T-helper 1 cell treated with Interleukin-12 subunit alpha and Interleukin-12 subunit beta and Interleukin-4 antibody, amounts not matched to agents 30 ng/mL and 1 ng/mL, for 36 hours (primary cell): ENCODE data around the gene SDF2L1. TPM values are rescaled to one million over a fixed set of nuclear protein-coding genes. Genes with fewer than 3 reads are reported as not detected.
"Not testable (repeated sequence)": the region's sequence is repeated elsewhere in the genome, so short reads cannot be mapped to it uniquely, and the experiment has no call there.

ENCODE experiments used
- intact Hi-C: fragments of 100-400 bp; cut with micrococcal nuclease; formaldehyde crosslinking; loops from one replicate; pipeline ENCODE4 v1.15.1; 2024
- total RNA-seq: library from RNA; stranded (reverse); gene quantifications from 2 replicates; pipeline ENCODE4 v1.2.3, GENCODE V29; 2022

The SDF2L1 gene
- total RNA-seq, 1 donor from 2014 or later: 117 TPM

DNA sequence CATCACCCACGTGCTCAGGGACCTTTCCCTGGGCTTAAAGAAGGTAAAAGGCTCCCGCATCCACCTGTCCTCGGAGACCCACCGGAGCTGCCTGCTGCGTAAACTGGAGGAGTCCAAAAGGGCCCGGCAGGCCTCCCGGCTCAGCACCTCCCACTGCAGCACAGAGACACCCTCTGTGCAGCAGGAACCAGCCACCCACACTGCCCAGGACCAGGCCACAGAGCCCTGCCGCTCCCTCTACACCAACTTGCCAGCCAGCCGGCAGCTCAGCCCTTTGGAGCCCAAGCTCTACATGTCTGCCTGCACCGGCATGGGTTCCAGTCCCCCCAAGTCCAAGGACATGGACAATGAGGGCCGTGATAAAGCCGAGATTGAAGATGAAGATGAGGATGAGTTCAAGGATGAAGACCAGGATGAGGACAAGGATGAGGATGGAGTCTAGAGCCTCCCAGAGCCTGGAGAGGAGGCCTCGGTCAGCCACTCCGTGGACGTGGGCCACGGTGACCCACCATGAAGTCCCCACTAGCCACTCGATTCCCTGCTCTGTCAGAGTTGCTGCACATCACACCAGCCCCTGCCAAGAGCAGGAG is 5.4 kb upstream of the SDF2L1 start:
- intact Hi-C loops: no loop called here

DNA sequence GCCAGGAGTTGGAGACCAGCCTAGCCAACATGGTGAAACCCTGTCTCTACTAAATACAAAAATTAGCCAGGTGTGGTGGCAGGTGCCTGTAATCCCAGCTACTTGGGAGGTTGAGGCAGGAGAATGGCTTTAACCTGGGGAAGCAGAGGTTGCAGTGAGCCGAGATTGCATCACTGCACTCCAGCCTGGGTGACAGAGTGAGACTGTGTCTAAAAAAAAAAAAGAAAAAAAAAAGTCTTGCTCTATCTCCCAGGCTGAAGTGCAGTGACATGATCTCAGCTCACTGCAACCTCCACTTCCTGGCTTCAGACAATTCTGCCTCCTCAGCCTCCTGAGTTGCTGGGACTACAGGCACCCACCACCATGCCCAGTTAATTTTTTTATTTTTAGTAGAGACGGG is 4.7 kb upstream of the SDF2L1 start:
- intact Hi-C loops: not testable (repeated sequence)

DNA sequence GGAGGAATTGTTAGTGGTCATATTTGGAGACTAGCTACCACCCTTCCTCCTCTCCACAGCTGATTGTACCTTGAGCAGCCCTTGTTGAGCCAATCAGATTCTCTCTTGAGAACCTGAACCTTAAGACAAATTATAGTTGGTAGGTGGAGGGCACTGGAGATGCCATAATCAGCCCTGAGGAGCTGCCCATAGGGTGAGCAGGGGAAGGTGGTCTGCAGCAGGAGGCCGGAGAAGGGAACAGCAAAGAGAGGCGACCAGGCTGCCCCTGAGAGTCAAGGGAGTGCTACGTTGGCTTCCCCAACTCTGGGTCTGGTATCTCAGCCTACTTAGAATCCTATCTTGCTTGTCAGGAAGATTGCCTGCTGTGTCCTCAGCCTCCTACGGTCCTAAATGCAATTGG is 2.7 kb upstream of the SDF2L1 start:
- intact Hi-C loops: no loop called here

DNA sequence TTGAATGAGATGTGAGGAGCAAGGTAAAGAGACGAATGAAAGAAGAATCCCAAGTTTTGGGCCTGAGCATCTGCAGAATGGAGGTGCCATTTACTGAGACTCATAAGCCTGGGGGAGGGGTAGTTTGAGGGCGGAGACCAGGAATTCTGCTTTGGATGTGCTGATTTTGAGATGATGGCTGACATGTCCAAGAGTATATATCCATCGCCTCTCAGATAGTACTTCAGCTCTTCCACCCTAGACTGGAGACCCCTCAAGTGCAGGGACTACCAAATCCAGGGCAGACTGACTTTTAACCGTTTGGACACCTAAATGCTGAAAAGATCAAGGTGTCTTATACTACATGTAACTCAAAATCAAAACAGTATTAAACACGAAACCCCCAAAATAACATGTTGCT is 1.3 kb upstream of the SDF2L1 start:
- intact Hi-C loops: no loop called here

DNA sequence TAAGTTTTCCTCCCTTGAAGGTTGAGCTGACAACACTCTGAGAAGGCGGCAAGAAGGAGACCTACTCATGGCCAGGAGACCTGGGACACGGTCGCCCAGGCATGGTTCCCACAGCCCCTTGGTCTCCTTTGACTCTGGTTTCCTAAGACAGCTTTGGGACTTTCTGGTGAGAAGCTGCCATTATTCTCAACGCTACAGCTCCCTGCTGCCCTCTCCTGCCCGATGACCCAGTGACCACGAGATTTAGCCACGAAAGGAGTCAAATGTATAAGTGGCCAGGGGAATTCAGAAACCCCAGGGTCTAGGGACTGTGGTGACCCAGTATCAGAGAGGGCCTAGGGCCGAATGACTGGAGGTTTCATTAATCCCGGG is 699 bp upstream of the SDF2L1 start:
- intact Hi-C loops: no loop called here

DNA sequence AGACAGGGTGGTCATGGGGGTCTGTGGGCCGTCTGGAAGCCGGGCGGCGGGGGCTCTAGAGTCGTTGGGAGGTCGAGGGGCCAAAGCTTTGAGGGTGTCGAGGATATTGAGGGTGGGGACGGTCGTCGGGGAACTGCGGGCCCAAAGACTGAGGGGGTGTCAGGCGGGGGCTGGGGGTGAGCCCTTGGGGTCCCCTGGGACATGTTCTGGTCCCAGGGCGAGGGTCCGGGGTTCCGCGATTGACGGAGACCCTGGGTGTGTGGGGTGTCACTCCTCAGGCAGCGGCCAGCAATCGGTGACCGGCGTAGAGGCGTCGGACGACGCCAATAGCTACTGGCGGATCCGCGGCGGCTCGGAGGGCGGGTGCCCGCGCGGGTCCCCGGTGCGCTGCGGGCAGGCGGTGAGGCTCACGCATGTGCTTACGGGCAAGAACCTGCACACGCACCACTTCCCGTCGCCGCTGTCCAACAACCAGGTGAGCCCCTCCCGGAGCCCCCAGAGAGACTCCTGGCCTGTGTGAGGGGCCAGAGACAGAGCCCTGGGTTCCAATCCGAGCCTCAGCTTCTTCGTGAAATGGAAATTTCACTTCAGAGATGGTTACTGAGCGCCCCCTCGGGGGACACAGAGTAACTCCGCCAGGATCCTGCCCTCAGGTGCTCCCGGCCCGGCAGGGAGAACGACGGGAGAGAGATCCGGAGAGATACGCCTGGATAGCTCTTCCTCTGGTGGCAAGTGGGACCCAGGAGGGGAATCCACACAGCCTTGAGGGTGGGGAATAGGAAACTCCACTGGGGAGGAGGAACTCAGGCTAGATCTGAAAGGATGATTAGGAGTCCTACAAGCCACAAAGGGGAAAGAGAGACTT is 714 bp downstream of the SDF2L1 start:
- intact Hi-C loops: loop anchor here (1.0 to 2.0 kb wide), 3 partner anchors 9 to 72 kb away; partner anchors contain the start of gene YDJC

DNA sequence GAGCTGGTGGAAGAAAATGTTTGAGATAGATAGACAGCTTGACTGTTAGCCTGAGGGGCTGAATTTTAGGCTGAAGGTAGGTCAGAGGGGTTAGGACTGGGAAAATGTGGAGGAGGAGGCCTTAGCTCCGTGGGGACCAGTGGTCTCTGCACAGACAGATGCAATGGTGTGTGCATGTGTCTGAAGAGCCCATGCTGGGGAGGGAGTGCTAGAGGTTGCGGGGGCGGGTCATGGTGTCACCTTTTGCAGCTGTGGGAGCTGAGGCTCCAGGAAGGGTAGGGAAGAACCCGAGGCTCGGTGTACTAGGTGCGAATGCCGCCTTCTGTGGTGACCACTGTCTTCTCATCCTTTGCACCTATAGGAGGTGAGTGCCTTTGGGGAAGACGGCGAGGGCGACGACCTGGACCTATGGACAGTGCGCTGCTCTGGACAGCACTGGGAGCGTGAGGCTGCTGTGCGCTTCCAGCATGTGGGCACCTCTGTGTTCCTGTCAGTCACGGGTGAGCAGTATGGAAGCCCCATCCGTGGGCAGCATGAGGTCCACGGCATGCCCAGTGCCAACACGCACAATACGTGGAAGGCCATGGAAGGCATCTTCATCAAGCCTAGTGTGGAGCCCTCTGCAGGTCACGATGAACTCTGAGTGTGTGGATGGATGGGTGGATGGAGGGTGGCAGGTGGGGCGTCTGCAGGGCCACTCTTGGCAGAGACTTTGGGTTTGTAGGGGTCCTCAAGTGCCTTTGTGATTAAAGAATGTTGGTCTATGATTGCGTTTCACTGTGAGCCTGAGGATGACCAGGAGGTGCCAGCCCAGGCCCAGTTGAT is 1.6 kb downstream of the SDF2L1 start:
- intact Hi-C loops: loop anchor here (2.0 kb wide), 1 partner anchor 73 kb away; no protein-coding TSS in a partner anchor

DNA sequence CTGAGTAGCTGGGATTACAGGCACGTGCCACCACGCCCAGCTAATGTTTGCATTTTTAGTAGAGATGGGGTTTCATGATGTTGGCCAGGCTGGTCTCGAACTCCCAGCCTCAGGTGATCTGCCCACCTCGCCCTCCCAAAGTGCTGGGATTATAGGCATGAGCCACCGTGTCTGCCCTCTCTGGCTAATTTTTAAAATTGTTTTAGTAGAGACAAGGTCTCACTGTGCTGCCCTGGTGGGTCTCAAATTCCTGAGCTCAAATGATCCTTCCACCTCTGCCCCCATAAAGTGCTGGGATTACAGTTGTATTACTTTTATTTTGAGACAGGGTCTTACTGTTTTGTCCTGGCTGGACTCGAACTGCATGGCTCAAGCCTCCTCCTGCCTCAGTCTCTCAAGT is 3.4 kb downstream of the SDF2L1 start:
- intact Hi-C loops: not testable (repeated sequence)

DNA sequence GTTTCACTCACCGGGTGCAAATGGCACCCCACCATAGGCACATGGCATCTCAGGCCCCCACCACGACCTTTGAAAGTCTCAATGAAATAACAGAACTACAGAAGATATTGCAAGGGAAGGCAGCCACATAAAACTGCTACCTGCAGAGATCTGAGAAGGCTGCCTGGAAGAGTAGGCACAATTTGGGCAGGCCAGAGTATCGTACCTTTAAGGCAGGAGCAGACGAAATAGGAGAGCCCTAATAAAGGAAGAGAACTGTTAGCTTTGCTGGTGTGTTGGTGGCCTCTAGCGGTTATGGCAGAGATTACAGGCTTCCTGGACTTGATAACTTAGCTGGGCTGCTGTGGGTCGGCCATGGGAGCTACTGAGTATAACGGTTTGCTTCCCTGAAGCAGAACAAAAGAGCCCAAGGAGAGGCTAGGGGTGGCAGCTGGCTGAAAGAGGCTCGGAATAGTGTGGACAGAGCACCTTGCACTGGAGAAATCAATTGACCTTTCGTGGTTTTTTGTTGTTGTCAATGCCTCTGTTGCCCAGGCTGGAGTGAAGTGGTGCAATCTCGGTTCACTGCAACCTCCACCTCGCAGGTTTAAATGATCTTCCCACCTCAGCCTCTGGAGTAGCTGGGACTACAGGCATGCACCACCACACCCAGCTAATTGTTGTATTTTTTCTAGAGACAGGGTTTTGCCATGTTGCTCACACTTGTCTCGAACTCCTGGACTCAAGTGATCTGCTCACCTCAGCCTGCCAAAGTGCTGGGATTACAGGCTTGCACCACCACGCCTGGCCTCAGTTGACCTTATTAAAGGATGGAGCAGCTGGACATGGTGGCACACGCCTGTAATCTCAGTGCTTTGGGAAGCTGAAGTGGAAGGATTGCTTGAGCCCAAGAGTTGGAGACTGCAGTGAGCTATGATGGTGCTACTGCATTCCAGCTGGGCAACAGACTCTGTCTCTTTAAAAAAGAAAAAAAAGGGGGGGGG is 4.8 kb downstream of the SDF2L1 start:
- intact Hi-C loops: no loop called here

DNA sequence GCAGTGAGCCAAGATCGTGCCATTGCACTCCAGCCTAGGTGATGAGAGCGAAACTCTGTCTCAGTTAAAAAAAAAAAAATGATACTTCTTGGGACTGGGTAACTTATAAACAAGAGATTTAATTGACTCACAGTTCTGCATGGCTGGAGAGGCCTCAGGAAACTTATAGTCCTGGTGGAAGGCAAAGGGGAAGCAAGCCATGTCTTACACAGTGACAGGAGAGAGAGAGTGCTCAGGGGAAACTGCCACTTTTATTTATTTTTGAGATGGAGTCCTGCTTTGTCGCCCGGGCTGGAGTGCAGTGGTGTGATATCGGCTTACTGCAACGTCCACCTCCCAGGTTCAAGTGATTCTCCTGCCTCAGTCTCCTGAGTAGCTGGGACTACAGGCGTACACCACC is 8.2 kb downstream of the SDF2L1 start:
- intact Hi-C loops: loop anchor here (5.0 to 10.0 kb wide), 2 partner anchors 302 to 645 kb away; partner anchors contain the start of genes PPM1F and THAP7

DNA sequence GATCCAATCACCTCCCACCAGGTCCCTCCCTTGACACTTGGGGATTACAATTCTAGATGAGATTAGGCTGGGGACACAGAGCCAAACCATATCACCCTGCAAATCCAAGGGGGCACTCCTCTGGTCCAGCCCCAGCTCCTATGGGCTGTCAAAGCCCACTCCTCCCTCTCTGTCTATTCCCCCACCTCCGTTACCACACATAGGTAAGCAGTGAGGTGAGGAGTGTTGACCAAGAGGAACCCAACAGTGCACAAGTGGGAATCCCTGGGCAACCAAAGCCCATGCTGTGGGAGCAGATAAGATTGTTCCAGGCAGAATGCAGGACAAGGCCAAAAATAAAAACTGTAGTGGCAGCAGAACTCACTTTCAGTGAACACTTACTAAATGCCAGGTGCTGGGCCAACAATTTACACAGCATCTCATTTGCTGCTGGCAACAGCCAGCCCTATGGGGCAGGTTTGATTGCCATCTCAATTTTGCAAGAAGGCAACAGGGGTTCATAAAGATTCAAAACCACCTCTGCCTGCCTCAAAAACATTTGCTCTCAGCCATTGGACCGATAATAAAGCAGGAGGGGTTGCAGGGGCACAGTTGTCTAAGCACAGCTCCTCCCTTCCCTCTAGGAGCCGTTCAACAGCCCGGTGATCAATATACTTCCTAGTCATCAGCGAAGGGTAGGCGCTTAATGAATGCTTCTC is 8.9 kb downstream of the SDF2L1 start:
- intact Hi-C loops: loop anchor here (5.0 to 10.0 kb wide), 2 partner anchors 301 to 646 kb away; partner anchors contain the start of genes PPM1F and THAP7

DNA sequence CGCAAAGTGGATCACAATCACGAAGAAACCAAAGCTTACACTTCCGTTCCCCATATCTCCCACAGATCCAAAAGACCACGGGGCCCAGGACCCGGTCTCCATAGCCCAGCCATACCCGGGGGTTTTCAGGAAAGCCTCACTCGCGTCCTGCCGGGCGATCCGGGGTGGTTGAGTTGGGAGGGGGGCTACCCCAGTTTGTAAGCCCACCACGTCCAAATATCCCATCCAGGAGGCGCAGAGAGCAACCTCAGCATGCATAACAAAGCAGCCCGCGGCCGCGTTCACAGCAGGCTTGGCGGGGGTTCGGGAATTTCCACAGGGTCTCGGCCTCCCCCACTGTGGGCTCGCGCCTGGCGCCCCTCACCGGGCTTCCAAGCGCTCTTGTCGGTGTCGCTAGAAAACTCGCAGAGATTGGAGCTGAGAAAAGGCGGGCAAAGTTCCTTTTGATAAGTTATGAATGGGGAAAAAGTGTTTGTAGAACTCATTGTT is 9.5 kb downstream of the SDF2L1 start:
- intact Hi-C loops: loop anchor here (1.0 to 10.0 kb wide), 4 partner anchors 9 to 647 kb away; partner anchors contain the start of genes PPM1F, SDF2L1, THAP7 and YDJC

DNA sequence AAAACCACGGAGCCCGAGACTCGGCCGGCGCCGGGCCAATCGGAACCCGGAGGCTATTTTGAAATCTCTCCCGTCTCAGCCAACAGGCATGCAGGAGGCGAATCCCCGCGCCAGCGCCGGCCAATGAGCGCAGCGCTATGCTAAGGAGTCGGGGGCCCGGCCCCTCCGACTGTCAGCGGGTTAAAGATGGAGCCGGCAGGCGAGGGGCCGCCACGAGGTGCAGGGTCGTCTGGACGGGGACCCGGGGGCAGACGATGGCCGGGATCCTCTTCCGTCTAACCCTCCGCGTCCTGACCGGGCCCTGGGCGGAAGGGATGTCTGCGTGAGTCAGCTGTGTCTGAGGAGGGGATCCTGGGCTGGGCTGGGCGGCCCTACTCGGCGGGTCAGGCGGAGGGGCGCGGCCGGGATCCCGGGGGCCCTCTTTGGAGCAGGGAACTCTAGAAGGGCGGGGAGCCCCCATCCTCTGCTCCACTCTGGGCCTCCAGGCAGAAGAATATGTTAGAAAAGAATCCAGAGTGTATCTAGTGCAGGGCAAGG is 10.0 kb downstream of the SDF2L1 start:
- intact Hi-C loops: loop anchor here (1.0 to 10.0 kb wide), 4 partner anchors 10 to 647 kb away; partner anchors contain the start of genes PPM1F, SDF2L1, THAP7 and YDJC

DNA sequence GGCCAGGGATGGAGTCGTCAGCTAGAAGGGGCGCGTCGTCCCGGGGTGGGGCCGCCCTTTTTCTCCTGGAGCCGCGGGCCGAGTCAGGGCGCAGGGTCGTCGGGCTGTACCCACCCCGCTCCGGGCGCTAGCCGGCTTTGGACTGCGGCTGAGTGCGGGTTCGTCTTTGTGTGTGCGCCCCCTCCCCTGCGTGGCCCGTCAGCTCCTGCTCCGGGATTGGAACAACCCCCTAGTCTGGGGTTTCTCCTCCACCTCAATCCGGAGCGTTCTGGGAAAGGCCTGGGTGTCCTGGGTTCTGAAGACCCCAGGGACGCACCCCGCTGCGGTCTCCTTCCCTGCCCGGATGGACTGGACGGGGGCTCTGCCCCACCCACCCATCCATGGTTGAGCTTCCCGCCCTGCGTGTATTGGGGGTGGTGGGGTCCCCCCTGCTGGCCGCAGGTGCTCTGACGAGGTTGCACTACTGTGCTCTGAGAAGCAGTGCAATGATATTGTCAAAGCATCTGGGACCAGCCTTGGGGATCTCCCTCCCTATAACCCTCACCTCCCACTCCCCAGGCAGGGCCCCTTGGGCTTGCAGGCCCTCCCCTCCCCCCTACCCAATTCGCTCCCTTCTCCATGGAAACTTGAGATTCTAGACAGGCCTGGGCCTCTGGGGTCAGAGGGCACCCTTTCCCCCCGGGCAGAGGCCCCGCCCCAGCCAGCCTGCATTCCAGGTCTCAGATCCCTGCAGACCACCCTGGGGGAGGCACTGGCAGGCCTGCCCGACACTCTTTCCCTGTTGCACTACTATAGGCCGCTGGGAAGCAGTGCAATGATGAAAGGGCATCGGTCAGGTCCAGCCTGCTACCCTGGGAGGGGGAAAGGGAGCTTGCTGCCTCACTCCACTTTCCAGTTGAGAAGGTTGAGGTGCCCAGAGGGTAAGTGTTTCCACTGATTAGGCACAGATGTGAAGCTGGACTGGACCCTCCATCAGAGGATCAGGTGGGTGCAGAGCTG is 10.7 kb downstream of the SDF2L1 start:
- intact Hi-C loops: loop anchor here (1.0 to 10.0 kb wide), 4 partner anchors 11 to 648 kb away; partner anchors contain the start of genes PPM1F, SDF2L1, THAP7 and YDJC

DNA sequence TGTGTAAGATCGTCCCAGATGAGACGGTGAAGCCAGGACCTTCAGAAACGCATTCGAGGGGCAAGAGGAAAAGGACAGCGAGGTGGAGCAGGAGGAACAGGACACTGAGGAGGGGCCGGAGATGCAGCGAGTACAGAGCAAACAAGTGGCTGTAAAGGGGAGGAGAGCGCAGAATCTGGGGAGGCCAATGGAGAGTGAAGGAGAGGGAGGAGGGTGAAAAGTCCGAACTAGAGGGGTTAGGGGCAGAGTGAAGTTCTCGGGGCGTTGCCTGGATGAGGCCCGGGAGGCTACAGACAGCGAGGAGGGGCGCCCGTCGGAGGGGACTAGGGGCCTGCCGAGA is 14.9 kb downstream of the SDF2L1 start:
- intact Hi-C loops: loop anchor here (1.0 to 10.0 kb wide), 4 partner anchors 9 to 652 kb away; partner anchors contain the start of genes PPIL2, THAP7 and YPEL1

DNA sequence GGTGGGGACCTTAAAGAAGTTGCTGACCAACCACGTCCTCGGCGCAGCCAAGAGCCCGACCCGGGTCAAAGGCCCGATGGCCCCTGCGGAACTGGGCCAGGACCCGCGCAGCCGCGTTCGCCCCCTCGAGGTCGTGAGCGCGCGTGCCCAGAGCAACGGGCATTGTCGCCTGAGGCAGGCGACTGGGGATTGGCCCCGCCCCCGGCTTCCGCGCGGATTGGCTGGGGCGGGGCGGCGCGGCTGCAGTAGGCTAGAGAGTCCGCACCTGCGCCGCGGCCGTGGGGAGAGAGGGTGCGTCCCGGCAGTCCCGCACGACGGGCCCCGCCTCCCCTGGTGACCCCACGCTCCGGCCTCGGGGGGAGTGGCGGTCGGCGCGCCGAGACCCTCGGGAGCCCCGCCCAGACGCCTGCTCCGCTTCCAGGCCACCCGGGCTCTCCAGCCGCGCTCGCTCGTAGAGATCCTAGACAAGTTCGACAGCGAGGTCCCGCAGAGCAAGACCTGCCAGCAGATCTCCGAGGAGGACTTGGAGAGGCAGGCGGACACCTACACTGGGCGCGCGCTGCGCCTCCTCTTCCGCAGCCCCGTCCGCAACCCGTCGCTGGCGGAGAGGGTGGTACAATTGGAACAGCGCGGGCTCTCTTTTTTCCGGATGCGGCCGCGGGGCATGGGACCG is 15.4 kb downstream of the SDF2L1 start:
- intact Hi-C loops: loop anchor here (1.0 to 10.0 kb wide), 4 partner anchors 9 to 653 kb away; partner anchors contain the start of genes PPIL2, THAP7 and YPEL1
